Activated effector memory CD4-positive, alpha-beta T cell treated with Interleukin-2 at 50 U/mL for 16 hours (primary cell): ENCODE measurements around the gene RANBP10.

Experiments
- DNase-seq: peaks from one replicate; pipeline ENCODE4 v3.0.0-alpha.2; 2020

RANBP10 gene

DNA sequence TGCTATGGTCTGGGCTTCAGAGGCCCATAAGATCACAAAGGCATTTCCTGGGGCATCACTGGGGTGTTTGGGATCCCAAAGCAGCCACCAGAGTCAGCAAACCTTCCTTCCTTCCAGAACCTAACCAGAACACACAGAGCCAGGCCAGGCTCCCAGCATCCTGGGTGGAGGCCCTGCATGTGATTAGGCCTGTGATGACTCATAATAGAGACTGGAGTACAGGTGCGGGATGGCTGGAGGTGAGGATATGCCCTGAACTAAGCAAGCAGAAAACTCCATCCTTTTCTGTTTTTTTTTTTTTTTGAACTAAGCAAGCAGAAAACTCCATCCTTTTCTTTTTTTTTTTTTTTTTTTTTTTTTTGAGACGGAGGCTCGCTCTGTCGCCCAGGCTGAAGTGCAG lies 69.5 kb downstream of the RANBP10 start:
- DNase-seq: no peak

DNA sequence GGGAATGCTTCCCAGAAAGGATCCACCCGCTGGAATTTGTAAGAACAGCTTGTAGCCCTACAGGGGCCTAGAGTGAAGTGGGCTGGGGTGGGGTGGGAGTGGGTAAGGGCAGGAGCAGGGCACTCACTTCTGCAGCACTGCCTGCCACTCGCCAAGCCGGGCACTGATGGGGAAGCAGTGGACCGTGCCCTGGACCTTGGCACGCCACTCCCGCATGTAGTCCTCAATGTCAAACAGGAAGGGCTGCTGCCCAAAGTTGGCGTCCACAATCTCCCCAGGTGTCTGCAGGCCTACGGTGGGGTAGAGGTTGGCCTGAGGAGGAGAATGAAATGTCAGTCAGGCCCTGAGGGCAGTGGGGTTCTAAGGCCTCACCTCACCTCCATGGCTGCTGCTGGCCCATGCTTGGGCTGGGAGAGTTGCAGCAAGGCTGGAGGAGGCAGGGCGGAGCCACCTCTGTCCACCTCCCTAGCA lies 71.6 kb downstream of the RANBP10 start:
- DNase-seq: no peak

- DNase-seq: no peak
These were observed 72.5 kb downstream of the RANBP10 start for GRCh38 chr16:67733734-67734470.

DNA sequence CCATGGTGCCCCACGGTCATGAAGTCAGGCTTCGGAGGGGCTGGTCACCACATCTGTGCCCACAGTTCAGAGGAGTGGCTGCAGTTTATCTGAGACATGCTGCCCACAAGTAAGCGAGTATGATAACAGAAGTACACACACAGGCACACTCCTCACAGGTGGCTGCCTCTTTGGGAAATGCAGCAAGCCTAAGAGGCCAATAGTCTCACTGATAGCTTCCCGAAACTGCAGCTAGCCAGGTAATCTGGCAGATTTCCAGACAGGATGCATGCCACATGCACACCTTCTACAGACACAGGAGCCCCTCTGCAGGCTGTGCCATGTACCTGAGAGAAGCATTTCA lies 74.6 kb downstream of the RANBP10 start:
- no peak for DNase-seq

- DNase-seq: no peak
These were observed 75.1 kb downstream of the RANBP10 start for GRCh38 chr16:67731071-67731752.

DNA sequence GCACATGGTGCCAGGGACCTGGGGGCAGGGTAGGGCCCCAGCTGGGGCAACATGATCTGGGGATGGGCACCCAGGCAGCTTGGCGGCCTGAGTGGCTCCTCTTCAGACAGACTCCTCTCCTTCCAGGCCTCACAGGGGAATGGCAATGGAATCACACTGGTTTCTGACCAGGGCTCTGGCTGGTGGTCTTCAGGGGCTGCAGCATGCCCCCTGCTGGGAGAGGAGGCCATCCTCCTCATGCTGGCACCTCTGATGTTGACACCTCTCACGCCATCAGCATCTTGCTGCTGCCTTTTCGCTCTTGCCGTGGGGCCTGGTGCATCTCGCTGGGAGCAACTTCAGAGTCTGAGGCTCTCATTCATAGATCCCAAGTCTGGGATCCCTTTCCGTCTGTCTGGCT lies 76.0 kb downstream of the RANBP10 start:
- no peak for DNase-seq

GRCh38 chr16:67729636-67730248 lies 76.6 kb downstream of the RANBP10 start:
- no peak for DNase-seq

- no peak for DNase-seq
These were observed 78.6 kb downstream of the RANBP10 start for GRCh38 chr16:67727521-67728485.

DNA sequence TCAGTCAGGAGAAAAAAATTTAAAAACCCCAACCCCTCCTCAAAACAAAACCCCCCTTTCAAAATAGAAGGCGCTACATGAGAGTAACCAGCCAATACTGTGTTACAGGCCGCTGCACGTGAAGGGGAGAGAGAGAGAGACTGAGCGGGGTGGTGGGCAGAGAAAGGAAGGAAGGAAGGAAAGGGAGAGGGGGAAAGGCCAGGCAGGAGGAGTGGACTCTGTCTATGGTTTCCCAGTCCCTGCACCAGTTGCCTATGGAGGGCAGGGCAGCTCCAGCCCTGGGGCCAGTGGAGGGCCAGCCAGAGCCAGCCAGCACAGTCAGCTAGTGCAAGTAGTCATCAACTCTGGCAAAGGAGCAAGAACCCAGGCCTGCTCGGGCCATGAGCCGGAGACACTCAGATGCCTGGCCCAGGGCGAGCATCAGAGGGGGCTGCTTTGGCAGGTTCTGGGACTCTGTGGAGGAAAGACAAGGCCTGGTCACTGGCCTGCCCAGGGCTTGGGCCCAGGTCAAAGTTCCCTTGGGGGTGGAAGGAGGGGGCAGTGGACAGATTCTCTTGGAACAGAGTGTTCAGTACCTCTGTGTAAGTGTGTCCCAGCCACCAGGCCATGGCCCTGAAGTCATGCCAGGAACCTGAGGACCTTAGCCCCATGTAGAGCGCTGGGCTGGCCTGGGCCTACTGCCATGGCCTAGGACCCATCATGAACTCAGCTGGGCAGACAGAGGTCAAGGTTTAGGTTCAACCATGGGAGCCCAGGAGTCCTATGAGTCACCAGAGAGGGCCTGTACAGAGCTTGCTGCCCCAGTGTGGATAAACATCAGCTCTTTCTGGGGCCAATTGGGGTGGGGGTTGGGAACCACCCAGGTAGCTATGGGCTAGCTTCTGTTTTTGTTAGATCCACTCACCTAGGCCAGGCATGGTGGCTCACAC lies 80.0 kb downstream of the RANBP10 start:
- DNase-seq: no peak

GRCh38 chr16:67723911-67724305 lies 82.5 kb downstream of the RANBP10 start:
- DNase-seq: no peak

GRCh38 chr16:67723151-67723910 lies 83.0 kb downstream of the RANBP10 start:
- DNase-seq: no peak

GRCh38 chr16:67720236-67720635 lies 86.1 kb downstream of the RANBP10 start:
- no peak for DNase-seq

DNA sequence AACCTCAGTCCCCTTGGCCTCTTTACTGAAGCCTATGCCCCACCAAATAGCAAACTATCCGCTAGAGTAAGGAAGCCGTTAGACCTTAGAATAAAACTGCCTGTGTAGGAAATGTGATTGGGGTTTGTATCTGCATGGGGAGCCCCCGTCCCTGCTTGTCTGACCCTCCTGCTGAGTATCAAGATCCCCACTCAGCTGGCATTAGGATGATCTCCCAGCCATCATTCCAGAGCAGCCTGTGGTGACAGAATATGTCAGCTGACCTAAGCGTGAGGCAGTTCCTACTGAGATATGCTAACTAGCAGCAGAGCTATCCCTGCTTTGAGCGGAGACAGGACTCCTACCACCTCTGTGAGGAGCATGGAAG lies 86.6 kb downstream of the RANBP10 start:
- DNase-seq: no peak

- peak; percentile 96 for DNase-seq
These were observed 87.1 kb downstream of the RANBP10 start, which contains the start of gene GFOD2 for GRCh38 chr16:67719048-67719777. Gene GFOD2 (minus strand): TSS chr16:67719316. CDS start chr16:67685715, 33,601 bp downstream.

- no peak for DNase-seq
These were observed 87.7 kb downstream of the RANBP10 start for GRCh38 chr16:67718668-67719047.

DNA sequence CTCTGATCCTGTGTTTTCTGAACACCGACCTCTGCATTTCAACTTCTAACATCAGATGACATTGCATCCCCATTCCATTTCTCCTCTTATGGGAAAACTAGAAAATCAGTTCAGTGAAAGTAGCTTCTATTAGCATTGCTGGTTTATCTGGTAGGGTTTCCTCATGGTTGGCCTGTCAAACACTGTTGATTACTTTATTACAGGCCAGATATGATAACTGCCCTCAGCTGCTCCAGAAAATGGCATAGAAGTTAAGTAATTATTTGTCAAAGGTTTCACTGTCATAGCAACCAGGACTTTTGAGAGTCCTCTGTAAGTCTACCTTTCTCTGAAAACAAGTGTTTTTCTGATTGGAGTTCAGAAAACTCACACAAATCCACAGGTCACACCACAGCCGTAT lies 90.3 kb downstream of the RANBP10 start:
- no peak for DNase-seq

GRCh38 chr16:67714522-67714921 lies 91.8 kb downstream of the RANBP10 start:
- no peak for DNase-seq

- DNase-seq: no peak
These were observed 92.6 kb downstream of the RANBP10 start for GRCh38 chr16:67713647-67714273.

DNA sequence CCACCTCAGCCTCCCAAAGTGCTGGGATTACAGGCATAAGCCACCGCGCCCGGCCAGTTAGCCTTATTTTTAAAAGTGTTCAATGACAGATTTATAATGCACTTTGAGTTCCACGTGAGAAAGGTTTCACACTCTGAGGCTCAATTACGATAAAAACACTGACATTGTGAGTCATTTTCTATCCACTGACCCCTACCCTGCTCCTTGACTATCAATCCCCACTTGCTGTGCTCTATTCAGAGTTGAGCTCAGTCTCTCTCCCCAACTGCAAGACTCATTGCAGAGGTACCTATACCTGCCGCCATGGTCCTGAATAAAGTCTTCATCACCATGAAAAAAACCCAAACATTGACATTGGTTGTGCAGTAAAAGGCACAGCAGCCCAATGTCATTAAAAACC lies 95.8 kb downstream of the RANBP10 start:
- DNase-seq: no peak

DNA sequence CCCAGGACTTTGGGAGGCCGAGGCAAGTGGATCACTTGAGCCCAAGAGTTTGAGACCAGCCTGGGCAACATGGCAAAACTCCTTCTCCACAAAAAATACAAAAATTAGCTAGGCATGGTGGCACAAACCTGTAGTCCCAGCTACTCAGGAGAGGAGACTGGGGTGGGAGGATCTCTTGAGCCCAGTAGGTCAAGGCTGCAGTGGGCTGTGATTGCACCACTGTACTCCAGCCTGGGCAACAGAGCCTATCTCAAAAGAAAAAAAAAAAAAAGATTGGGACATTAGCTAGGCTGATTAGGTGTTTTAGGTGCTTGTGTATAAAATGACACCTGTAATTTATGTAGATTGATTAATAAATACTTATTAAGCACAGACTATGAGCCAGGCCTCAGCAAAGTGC lies 97.3 kb downstream of the RANBP10 start:
- DNase-seq: no peak
